Erythroblast (primary cell): ENCODE results near the gene FANCC.

Experiments
- GATA1 ChIP-seq: IDR thresholded peaks from 2 replicates; pipeline ENCODE4 v1.6.1; 2011; ENCODE audit warnings: low read depth, mild to moderate bottlenecking, control low read depth, low read length, moderate library complexity
- POLR2A ChIP-seq: IDR thresholded peaks from 2 replicates; pipeline ENCODE4 v1.6.1; 2011; ENCODE audit warnings: mild to moderate bottlenecking, low read length

GRCh38 chr9:95349091-95350038 lies 31.9 kb upstream of the FANCC start:
- TF ChIP-seq POLR2A (no peak), GATA1 (no peak)
